ENCODE data around the gene RFX5. TPM values are rescaled to one million over a fixed set of nuclear protein-coding genes. Genes with fewer than 3 reads are reported as not detected.

The RFX5 gene
- total and polyA plus RNA-seq, 9 of the 15 experiments (the other 6 are each of a cell fraction or from before 2014, with no cell fraction given) = 3.8 to 48.2 (median 32.2) TPM

- TF ChIP-seq NFIC (IDR thresholded peaks at IDR 0.05) (peak; percentile 51; the same call in 1 of the 2 replicates), ZNF778 (CRISPR knock-in tag; IDR thresholded peaks at IDR 0.05) (no peak), HMBOX1 (IDR thresholded peaks at IDR 0.05) (no peak), HNRNPUL1 (IDR thresholded peaks at IDR 0.05; ENCODE audit: low read length) (no peak), PHF8 (IDR thresholded peaks at IDR 0.05; ENCODE audit: borderline replicate concordance, low read length) (peak; percentile 71; the same call in 1 of the 2 replicates), HMG20B (CRISPR knock-in tag; IDR thresholded peaks at IDR 0.05) (no peak), CTBP1 (IDR thresholded peaks at IDR 0.05; ENCODE audit: borderline replicate concordance) (no peak), ZNF764 (CRISPR knock-in tag; IDR thresholded peaks at IDR 0.05; ENCODE audit: low read depth) (no peak), KDM1A (IDR thresholded peaks at IDR 0.05) (no peak), ZNF134 (CRISPR knock-in tag; conservative IDR thresholded peaks at IDR 0.05) (no peak), POLR2A (conservative IDR thresholded peaks at IDR 0.05) (peak; percentile 73), TEAD2 (tag; IDR thresholded peaks at IDR 0.05) (no peak), ZNF282 (CRISPR knock-in tag; IDR thresholded peaks at IDR 0.05) (no peak), TBP (optimal IDR thresholded peaks at IDR 0.05; ENCODE audit: low read depth, low read length) (peak; percentile 75), THRB (CRISPR knock-in tag; conservative IDR thresholded peaks at IDR 0.05) (no peak), ZFP1 (CRISPR knock-in tag; IDR thresholded peaks at IDR 0.05) (no peak), YBX1 (IDR thresholded peaks at IDR 0.05) (no peak), FOXJ2 (tag; IDR thresholded peaks at IDR 0.05) (no peak), PRDM10 (IDR thresholded peaks at IDR 0.05; ENCODE audit: partially characterized antibody) (peak; percentile 5), RHOXF2B (CRISPR knock-in tag; conservative IDR thresholded peaks at IDR 0.05) (no peak), HDAC2 (IDR thresholded peaks at IDR 0.05) (0 out of 2 replicates have a peak, but pooled peaks have one; percentile 17), GABPA (tag; conservative IDR thresholded peaks at IDR 0.05; ENCODE audit: low read depth) (no peak)
Measured at GRCh38 chr1:151372058-151372934, 25.2 kb upstream of the RFX5 start, which contains the start of gene SELENBP1 (continued).

Measured in K562 (cell line).